Ovary (tissue), 3 donors: ENCODE data around the gene CCNL1.

ENCODE experiments used
- CTCF ChIP-seq, 3 donors: fragments of 450-650 bp in 2 of 3; fragments of 200-600 bp in 1 of 3; IDR thresholded peaks; one replicate each; pipeline versions ENCODE4 v1.5.1 to v1.8.0; 2016 to 2022; ENCODE audit warnings: antibody characterized with exemption in 3 of 3, mild to moderate bottlenecking in 1 of 3
- EP300 ChIP-seq: sonication (generic); formaldehyde crosslinking; IDR thresholded peaks from one replicate; pipeline ENCODE4 v1.6.1; 2017; ENCODE audit warnings: antibody characterized with exemption
- POLR2A ChIP-seq: fragments of 450-650 bp; IDR thresholded peaks from one replicate; pipeline ENCODE4 v1.6.1; 2017; ENCODE audit warnings: antibody characterized with exemption, mild to moderate bottlenecking, moderate library complexity
- donor health status: DM: no; HTN: no; CAD: no.

DNA sequence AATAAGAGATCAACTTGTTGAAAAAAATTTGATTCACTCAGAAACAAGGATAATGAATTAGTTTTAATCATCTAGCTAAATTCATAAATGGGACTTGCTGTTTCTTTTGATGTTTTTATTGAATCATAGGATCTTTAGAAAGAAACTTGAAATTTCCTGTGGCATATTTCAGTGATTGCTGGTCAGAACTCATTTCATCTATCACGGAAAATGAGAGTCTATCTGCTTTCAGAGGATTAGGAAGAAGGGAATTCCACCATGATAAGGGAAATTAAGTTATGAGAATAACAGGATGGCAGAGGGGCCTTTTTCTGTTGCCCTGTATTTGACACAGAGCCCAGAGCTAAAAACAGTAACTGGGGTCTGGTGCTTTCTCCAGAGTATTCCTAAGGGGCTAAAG is 44.9 kb upstream of the CCNL1 start:
- TF ChIP-seq CTCF (IDR thresholded peaks at IDR 0.05), result no peak
- TF ChIP-seq POLR2A, result no peak
- no peak for TF ChIP-seq EP300
